GM12878 (cell line): ENCODE data around the gene BBOF1. TPM values are rescaled to one million over a fixed set of nuclear protein-coding genes. Genes with fewer than 3 reads are reported as not detected.

Source experiments
- BHLHE40 ChIP-seq, 2 experiments: fragments of 450-650 bp in 1 of 2; IDR thresholded peaks; 2 replicates each; pipeline ENCODE4 v1.6.1; 2011 to 2017; ENCODE audit warnings: low read depth in 2 of 2, borderline replicate concordance in 1 of 2, improper control_type of control experiment in 1 of 2, low read length in 1 of 2, mild to moderate bottlenecking in 1 of 2
- CHD2 ChIP-seq: IDR thresholded peaks from 2 replicates; pipeline ENCODE4 v1.6.1; 2011; ENCODE audit warnings: low read depth, low read length, improper control_type of control experiment, borderline replicate concordance
- CTCF ChIP-seq, 3 experiments: IDR thresholded peaks in 2 of 3; conservative IDR thresholded peaks in 1 of 3; 2 replicates each; pipeline ENCODE4 v1.5.1; 2011; ENCODE audit warnings: low read depth in 3 of 3, low read length in 3 of 3, mild to moderate bottlenecking in 3 of 3, control low read depth in 2 of 3, moderate library complexity in 2 of 3, inconsistent platforms in 1 of 3, mixed read lengths in 1 of 3; ENCODE audit not compliant: control insufficient read depth in 2 of 3, insufficient read depth in 1 of 3; ENCODE audit errors: extremely low read depth in 1 of 3
- IRF4 ChIP-seq: IDR thresholded peaks from 2 replicates; pipeline ENCODE4 v1.6.1; 2011; ENCODE audit warnings: low read depth, low read length
- KLF5 ChIP-seq: fragments of 450-650 bp; IDR thresholded peaks from 2 replicates; pipeline ENCODE4 v1.6.1; 2014; ENCODE audit warnings: mild to moderate bottlenecking; ENCODE audit not compliant: partially characterized antibody
- MEF2A ChIP-seq: IDR thresholded peaks from 2 replicates; pipeline ENCODE4 v1.6.1; 2011; ENCODE audit warnings: low read depth, mild to moderate bottlenecking, low read length, moderate library complexity; ENCODE audit not compliant: insufficient read depth
- NKRF ChIP-seq: fragments of 450-650 bp; conservative IDR thresholded peaks from 2 replicates; pipeline ENCODE4 v1.6.1; 2017; ENCODE audit warnings: mild to moderate bottlenecking, moderate library complexity
- POU2F2 ChIP-seq: IDR thresholded peaks from 3 replicates; pipeline ENCODE4 v1.6.1; 2011; ENCODE audit warnings: low read depth, mild to moderate bottlenecking, low read length, borderline replicate concordance
- RAD51 ChIP-seq: fragments of 450-650 bp; IDR thresholded peaks from 2 replicates; pipeline ENCODE4 v1.6.1; 2016; ENCODE audit warnings: moderate library complexity, mild to moderate bottlenecking, inconsistent platforms
- SMAD1 ChIP-seq: fragments of 450-650 bp; IDR thresholded peaks from 2 replicates; pipeline ENCODE4 v1.6.1; 2018; ENCODE audit warnings: mild to moderate bottlenecking, low read depth; ENCODE audit not compliant: partially characterized antibody
- USF2 ChIP-seq: IDR thresholded peaks from 2 replicates; pipeline ENCODE4 v1.6.1; 2011; ENCODE audit warnings: low read depth, low read length, improper control_type of control experiment, borderline replicate concordance
- YY1 ChIP-seq: IDR thresholded peaks from 2 replicates; pipeline ENCODE4 v1.6.1; 2011; ENCODE audit warnings: low read depth, mild to moderate bottlenecking, low read length
- ZBTB11 ChIP-seq: fragments of 450-650 bp; formaldehyde crosslinking; IDR thresholded peaks from 2 replicates; pipeline ENCODE4 v1.5.0; 2022; ENCODE audit warnings: mild to moderate bottlenecking, missing genetic modification characterization
- ZBTB40 ChIP-seq: fragments of 450-650 bp; IDR thresholded peaks from 2 replicates; pipeline ENCODE4 v1.6.1; 2016; ENCODE audit warnings: mild to moderate bottlenecking, moderate library complexity, borderline replicate concordance
- ZNF217 ChIP-seq: fragments of 450-650 bp; IDR thresholded peaks from 2 replicates; pipeline ENCODE4 v1.6.1; 2017; ENCODE audit warnings: antibody characterized with exemption, mild to moderate bottlenecking
- polyA plus RNA-seq, 11 experiments: library from polyadenylated mRNA; depleted of rRNA in 4 of 11; unstranded in 6 of 11; stranded (reverse) in 5 of 11; fragments of >200 nt; fragmentation: Nextera tagmentation in 4 of 11; fragmentation: Illumina TruSeq in 1 of 11; extraction: Ambion mirVana in 4 of 11; extraction: Trizol in 1 of 11; gene quantifications; 1 replicate in 1 of 11; 2 replicates in 10 of 11; pipeline versions ENCODE4 v1.2.1 to v1.2.3, GENCODE V29; 2011 to 2016; ENCODE audit warnings: inconsistent platforms in 2 of 11, missing spikeins in 2 of 11, low read depth in 1 of 11
- total RNA-seq, 4 experiments: library from RNA; depleted of rRNA in 3 of 4; stranded (reverse); fragments of >200 nt in 3 of 4; fragmentation: Illumina TruSeq in 1 of 4; extraction: Trizol in 1 of 4; gene quantifications; 2 replicates each; pipeline versions ENCODE4 v1.2.1 to v1.2.3, GENCODE V29; 2013 to 2021

Gene BBOF1
- total and polyA plus RNA-seq, 10 of the 15 experiments (the other 5 are each of a cell fraction or from before 2014, with no cell fraction given): 0.50 to 2.6 (median 0.79) TPM

- TF ChIP-seq IRF4 (no peak), ZBTB40 (no peak), BHLHE40 (IDR thresholded peaks at IDR 0.05; ENCODE audit: borderline replicate concordance in 1 of 2, low read depth in 2 of 2, low read length in 1 of 2) (peak; percentile 71 to 94; a peak in 3 of 4 replicates), RAD51 (peak; percentile 100), SMAD1 (no peak), YY1 (peak; percentile 97), MEF2A (no peak), POU2F2 (peak; percentile 49; the same call in 1 of the 3 replicates), USF2 (peak; percentile 90), CTCF (IDR thresholded peaks at IDR 0.05 in 2 of 3, conservative IDR thresholded peaks at IDR 0.05 in 1 of 3; ENCODE audit: control insufficient read depth in 2 of 3, extremely low read depth in 1 of 3, insufficient read depth in 1 of 3, low read depth in 3 of 3, low read length in 3 of 3) (peak in 2 of 3 experiments; percentile 13 to 20; a peak in 2 of 6 replicates), ZBTB11 (CRISPR knock-in tag) (peak; percentile 66), CHD2 (peak; percentile 91), KLF5 (peak; percentile 92), ZNF217 (no peak), NKRF (peak; percentile 81)
These were observed 65.3 kb downstream of the BBOF1 start, which contains the start of the genes ALDH6A1 and LIN52 (continued) for GRCh38 chr14:74084277-74085046.
